ENCODE data around the gene SFTA2.

DNA sequence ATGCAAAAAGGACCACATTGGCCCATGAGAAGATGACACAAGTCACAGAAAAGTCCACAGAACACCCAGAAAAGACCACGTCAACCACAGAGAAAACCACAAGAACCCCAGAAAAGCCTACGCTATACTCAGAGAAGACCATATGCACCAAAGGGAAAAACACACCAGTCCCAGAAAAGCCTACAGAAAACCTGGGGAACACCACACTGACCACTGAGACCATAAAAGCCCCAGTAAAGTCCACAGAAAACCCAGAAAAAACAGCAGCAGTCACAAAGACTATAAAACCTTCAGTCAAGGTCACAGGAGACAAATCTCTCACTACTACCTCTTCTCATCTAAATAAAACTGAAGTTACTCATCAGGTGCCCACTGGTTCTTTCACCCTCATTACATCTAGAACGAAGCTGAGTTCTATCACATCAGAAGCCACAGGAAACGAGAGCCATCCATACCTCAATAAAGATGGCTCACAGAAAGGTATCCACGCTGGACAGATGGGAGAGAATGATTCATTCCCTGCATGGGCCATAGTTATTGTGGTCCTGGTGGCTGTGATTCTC is 20.0 kb upstream of the SFTA2 start:
- TF ChIP-seq POLR2AphosphoS5 (IDR thresholded peaks at IDR 0.05; ENCODE audit: low read depth, low read length) = no peak
- TF ChIP-seq, protein P1, sequence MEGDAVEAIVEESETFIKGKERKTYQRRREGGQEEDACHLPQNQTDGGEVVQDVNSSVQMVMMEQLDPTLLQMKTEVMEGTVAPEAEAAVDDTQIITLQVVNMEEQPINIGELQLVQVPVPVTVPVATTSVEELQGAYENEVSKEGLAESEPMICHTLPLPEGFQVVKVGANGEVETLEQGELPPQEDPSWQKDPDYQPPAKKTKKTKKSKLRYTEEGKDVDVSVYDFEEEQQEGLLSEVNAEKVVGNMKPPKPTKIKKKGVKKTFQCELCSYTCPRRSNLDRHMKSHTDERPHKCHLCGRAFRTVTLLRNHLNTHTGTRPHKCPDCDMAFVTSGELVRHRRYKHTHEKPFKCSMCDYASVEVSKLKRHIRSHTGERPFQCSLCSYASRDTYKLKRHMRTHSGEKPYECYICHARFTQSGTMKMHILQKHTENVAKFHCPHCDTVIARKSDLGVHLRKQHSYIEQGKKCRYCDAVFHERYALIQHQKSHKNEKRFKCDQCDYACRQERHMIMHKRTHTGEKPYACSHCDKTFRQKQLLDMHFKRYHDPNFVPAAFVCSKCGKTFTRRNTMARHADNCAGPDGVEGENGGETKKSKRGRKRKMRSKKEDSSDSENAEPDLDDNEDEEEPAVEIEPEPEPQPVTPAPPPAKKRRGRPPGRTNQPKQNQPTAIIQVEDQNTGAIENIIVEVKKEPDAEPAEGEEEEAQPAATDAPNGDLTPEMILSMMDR (IDR thresholded peaks at IDR 0.05) = no peak
- TF ChIP-seq, protein P2, sequence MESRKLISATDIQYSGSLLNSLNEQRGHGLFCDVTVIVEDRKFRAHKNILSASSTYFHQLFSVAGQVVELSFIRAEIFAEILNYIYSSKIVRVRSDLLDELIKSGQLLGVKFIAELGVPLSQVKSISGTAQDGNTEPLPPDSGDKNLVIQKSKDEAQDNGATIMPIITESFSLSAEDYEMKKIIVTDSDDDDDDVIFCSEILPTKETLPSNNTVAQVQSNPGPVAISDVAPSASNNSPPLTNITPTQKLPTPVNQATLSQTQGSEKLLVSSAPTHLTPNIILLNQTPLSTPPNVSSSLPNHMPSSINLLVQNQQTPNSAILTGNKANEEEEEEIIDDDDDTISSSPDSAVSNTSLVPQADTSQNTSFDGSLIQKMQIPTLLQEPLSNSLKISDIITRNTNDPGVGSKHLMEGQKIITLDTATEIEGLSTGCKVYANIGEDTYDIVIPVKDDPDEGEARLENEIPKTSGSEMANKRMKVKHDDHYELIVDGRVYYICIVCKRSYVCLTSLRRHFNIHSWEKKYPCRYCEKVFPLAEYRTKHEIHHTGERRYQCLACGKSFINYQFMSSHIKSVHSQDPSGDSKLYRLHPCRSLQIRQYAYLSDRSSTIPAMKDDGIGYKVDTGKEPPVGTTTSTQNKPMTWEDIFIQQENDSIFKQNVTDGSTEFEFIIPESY (IDR thresholded peaks at IDR 0.05; ENCODE audit: borderline replicate concordance, low read depth) = no peak
- TF ChIP-seq RFX5 (IDR thresholded peaks at IDR 0.05; ENCODE audit: low read length) = no peak
- TF ChIP-seq NRF1 (IDR thresholded peaks at IDR 0.05; ENCODE audit: low read depth, low read length) = no peak
- TF ChIP-seq RAD21 (IDR thresholded peaks at IDR 0.05; ENCODE audit: low read length) = no peak
- no peak for TF ChIP-seq JUND (IDR thresholded peaks at IDR 0.05)
- TF ChIP-seq, protein P3, sequence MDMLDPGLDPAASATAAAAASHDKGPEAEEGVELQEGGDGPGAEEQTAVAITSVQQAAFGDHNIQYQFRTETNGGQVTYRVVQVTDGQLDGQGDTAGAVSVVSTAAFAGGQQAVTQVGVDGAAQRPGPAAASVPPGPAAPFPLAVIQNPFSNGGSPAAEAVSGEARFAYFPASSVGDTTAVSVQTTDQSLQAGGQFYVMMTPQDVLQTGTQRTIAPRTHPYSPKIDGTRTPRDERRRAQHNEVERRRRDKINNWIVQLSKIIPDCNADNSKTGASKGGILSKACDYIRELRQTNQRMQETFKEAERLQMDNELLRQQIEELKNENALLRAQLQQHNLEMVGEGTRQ (IDR thresholded peaks at IDR 0.05; ENCODE audit: borderline replicate concordance, low read depth, low read length) = no peak
- no peak for TF ChIP-seq FOXM1 (IDR thresholded peaks at IDR 0.05; ENCODE audit: low read depth)
- no peak for TF ChIP-seq ELF1 (IDR thresholded peaks at IDR 0.05)
- no peak for TF ChIP-seq EP300 (IDR thresholded peaks at IDR 0.05; ENCODE audit: borderline replicate concordance in 1 of 2, low read depth in 1 of 2, low read length in 1 of 2)
- TF ChIP-seq, protein P4, sequence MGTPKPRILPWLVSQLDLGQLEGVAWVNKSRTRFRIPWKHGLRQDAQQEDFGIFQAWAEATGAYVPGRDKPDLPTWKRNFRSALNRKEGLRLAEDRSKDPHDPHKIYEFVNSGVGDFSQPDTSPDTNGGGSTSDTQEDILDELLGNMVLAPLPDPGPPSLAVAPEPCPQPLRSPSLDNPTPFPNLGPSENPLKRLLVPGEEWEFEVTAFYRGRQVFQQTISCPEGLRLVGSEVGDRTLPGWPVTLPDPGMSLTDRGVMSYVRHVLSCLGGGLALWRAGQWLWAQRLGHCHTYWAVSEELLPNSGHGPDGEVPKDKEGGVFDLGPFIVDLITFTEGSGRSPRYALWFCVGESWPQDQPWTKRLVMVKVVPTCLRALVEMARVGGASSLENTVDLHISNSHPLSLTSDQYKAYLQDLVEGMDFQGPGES (IDR thresholded peaks at IDR 0.05; ENCODE audit: low read depth, low read length) = no peak
- no peak for TF ChIP-seq CHD2 (IDR thresholded peaks at IDR 0.05; ENCODE audit: low read length, partially characterized antibody)
- TF ChIP-seq EZH2phosphoT487 (IDR thresholded peaks at IDR 0.05; ENCODE audit: borderline replicate concordance, low read depth) = no peak
